Astrocyte (in vitro differentiated cells and primary cell): ENCODE results near the gene NTM. TPM values are rescaled to one million over a fixed set of nuclear protein-coding genes. Genes with fewer than 3 reads are reported as not detected.

ENCODE experiments used
- DNase-seq: peaks from one replicate; pipeline ENCODE4 v3.0.0-alpha.2; 2010; ENCODE audit warnings: low read depth
- FAIRE-seq: peaks from 2 replicates; lab custom pipeline; 2011; peaks lifted over from hg19 to GRCh38; lab: Jason Lieb, UNC
- H2AFZ ChIP-seq: 2 replicates; pipeline ENCODE4 v1.6.0; 2012; ENCODE audit warnings: low read depth, low read length, inconsistent platforms
- H3K27ac ChIP-seq: 2 replicates; pipeline ENCODE4 v1.5.1; 2011; ENCODE audit warnings: low read depth, low read length, inconsistent platforms
- H3K27me3 ChIP-seq: 2 replicates; pipeline ENCODE4 v1.6.0; 2011; ENCODE audit warnings: low read length, inconsistent platforms; ENCODE audit not compliant: insufficient read depth
- H3K36me3 ChIP-seq: 2 replicates; pipeline ENCODE4 v1.5.1; 2011; ENCODE audit warnings: low read length, inconsistent platforms; ENCODE audit not compliant: insufficient read depth
- H3K4me1 ChIP-seq: 2 replicates; pipeline ENCODE4 v1.5.1; 2011; ENCODE audit warnings: low read length, inconsistent platforms; ENCODE audit not compliant: insufficient read depth
- H3K4me2 ChIP-seq: 2 replicates; pipeline ENCODE4 v1.6.0; 2012; ENCODE audit warnings: low read length, inconsistent platforms
- H3K4me3 ChIP-seq: 2 replicates; pipeline ENCODE4 v1.5.1; 2011; ENCODE audit warnings: low read depth, mild to moderate bottlenecking, low read length, inconsistent platforms; ENCODE audit not compliant: insufficient read depth
- H3K79me2 ChIP-seq: 2 replicates; pipeline ENCODE4 v1.6.0; 2012; ENCODE audit warnings: mild to moderate bottlenecking, low read length, inconsistent platforms; ENCODE audit not compliant: insufficient read depth
- H3K9ac ChIP-seq: 2 replicates; pipeline ENCODE4 v1.6.0; 2012; ENCODE audit warnings: mild to moderate bottlenecking, low read length, inconsistent platforms
- H3K9me3 ChIP-seq: 2 replicates; pipeline ENCODE4 v1.5.1; 2012; ENCODE audit warnings: low read depth, mild to moderate bottlenecking, low read length, inconsistent platforms; ENCODE audit not compliant: insufficient read depth
- H4K20me1 ChIP-seq: 2 replicates; pipeline ENCODE4 v1.6.0; 2012; ENCODE audit warnings: low read length, inconsistent platforms; ENCODE audit not compliant: insufficient read depth
- H3K27ac Mint-ChIP-seq: one replicate; pipeline ENCODE4 v1.8.0; 2021; ENCODE audit warnings: mild to moderate bottlenecking, mixed read lengths; ENCODE audit not compliant: unreplicated experiment
- H3K27me3 Mint-ChIP-seq: one replicate; pipeline ENCODE4 v1.8.0; 2021; ENCODE audit warnings: low read depth, mixed read lengths; ENCODE audit not compliant: unreplicated experiment
- H3K36me3 Mint-ChIP-seq: one replicate; pipeline ENCODE4 v1.8.0; 2021; ENCODE audit warnings: low read depth, mixed read lengths; ENCODE audit not compliant: unreplicated experiment
- H3K4me1 Mint-ChIP-seq: one replicate; pipeline ENCODE4 v1.8.0; 2021; ENCODE audit warnings: low read depth, mixed read lengths; ENCODE audit not compliant: unreplicated experiment
- H3K4me3 Mint-ChIP-seq: one replicate; pipeline ENCODE4 v1.8.0; 2021; ENCODE audit warnings: mild to moderate bottlenecking, moderate library complexity, mixed read lengths; ENCODE audit not compliant: unreplicated experiment
- H3K9me3 Mint-ChIP-seq: one replicate; pipeline ENCODE4 v1.8.0; 2021; ENCODE audit warnings: mild to moderate bottlenecking, mixed read lengths; ENCODE audit not compliant: unreplicated experiment
- EZH2 ChIP-seq: IDR thresholded peaks from 2 replicates; pipeline ENCODE4 v1.6.1; 2012; ENCODE audit warnings: mild to moderate bottlenecking, low read length, inconsistent platforms; ENCODE audit not compliant: insufficient read depth
- total RNA-seq: library from RNA; stranded (reverse); gene quantifications from 2 replicates; pipeline ENCODE4 v1.2.1, GENCODE V29; 2021
- TF ChIP-seq, protein P1 (sequence below): IDR thresholded peaks from 2 replicates; pipeline ENCODE4 v1.5.1; 2011; ENCODE audit warnings: low read depth, mild to moderate bottlenecking, inconsistent platforms, low read length, moderate library complexity; ENCODE audit not compliant: insufficient read depth

Gene NTM
- total RNA-seq, 1 donor from 2014 or later = 98.2 TPM

DNA sequence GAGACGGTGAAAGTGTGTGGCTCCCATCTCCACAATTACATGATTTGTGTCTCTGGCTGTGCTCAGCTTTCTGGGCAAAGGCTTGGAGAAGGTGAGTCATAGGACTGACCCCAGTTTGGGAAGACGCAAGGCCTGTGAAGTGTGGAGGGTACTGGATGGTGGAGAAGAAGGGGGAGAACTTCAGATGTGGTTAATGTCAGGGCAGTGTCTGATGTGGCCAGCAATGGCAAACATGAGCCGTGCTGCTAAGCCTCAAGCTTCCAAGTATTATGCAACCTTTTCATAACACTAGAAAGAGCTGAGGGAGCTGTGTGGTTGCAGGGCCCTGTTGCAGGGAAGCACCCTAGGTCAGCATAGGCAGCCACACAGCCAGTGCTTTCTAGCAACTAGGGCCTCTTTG lies 110.9 kb downstream of the NTM start:
- H3K4me3 ChIP-seq = no peak overlapping the region
- Mint-ChIP-seq H3K27me3 (peaks cover 53% of the 10 kb centered on the region), H3K36me3 (no peaks in the 10 kb centered on the region), H3K9me3 (peaks cover 5% of the 10 kb centered on the region), H3K27ac (peak overlapping the region; percentile 24), H3K4me3 (no peak overlapping the region), H3K4me1 (peaks cover 13% of the 10 kb centered on the region)
- no peak overlapping the region for H3K27ac ChIP-seq
- no peaks in the 10 kb centered on the region for H3K4me1 ChIP-seq
- no peaks in the 10 kb centered on the region for H3K9me3 ChIP-seq
- TF ChIP-seq EZH2 = no peak
- TF ChIP-seq, protein P1, sequence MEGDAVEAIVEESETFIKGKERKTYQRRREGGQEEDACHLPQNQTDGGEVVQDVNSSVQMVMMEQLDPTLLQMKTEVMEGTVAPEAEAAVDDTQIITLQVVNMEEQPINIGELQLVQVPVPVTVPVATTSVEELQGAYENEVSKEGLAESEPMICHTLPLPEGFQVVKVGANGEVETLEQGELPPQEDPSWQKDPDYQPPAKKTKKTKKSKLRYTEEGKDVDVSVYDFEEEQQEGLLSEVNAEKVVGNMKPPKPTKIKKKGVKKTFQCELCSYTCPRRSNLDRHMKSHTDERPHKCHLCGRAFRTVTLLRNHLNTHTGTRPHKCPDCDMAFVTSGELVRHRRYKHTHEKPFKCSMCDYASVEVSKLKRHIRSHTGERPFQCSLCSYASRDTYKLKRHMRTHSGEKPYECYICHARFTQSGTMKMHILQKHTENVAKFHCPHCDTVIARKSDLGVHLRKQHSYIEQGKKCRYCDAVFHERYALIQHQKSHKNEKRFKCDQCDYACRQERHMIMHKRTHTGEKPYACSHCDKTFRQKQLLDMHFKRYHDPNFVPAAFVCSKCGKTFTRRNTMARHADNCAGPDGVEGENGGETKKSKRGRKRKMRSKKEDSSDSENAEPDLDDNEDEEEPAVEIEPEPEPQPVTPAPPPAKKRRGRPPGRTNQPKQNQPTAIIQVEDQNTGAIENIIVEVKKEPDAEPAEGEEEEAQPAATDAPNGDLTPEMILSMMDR = no peak
- FAIRE-seq = no peak
- H3K4me2 ChIP-seq = no peak overlapping the region
- no peak overlapping the region for H2AFZ ChIP-seq
- no peak for DNase-seq
- no peaks in the 10 kb centered on the region for H3K36me3 ChIP-seq
- H3K27me3 ChIP-seq = peaks cover 17% of the 10 kb centered on the region
- H3K79me2 ChIP-seq = no peaks in the 10 kb centered on the region
- no peak overlapping the region for H3K9ac ChIP-seq
- no peaks in the 10 kb centered on the region for H4K20me1 ChIP-seq

DNA sequence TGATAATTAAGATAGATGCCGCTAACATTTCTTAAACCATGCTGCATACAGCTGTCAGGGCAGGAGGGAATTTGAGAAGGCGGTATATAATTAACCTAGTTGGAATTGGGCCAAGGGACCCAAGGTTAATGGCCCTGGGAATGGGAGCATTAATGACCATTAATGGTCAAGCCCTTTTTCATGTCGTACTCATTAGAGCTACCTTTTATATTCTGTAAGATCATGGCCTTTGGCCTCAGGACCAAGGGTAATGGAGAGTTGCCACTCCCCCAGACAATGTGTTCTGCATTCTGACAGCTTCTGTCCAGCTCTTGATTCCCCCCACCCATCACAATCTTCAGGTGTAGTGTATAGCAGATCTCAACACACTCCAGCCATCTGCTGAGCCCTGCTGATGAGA lies 111.6 kb downstream of the NTM start:
- H3K27ac ChIP-seq = no peak overlapping the region
- no peaks in the 10 kb centered on the region for H4K20me1 ChIP-seq
- no peaks in the 10 kb centered on the region for H3K9me3 ChIP-seq
- no peaks in the 10 kb centered on the region for H3K4me1 ChIP-seq
- no peak for TF ChIP-seq EZH2
- TF ChIP-seq, protein P1 = no peak
- H3K79me2 ChIP-seq = no peaks in the 10 kb centered on the region
- no peaks in the 10 kb centered on the region for H3K36me3 ChIP-seq
- peaks cover 20% of the 10 kb centered on the region for H3K27me3 ChIP-seq
- no peak overlapping the region for H3K9ac ChIP-seq
- no peak for FAIRE-seq
- no peak for DNase-seq
- H3K4me3 ChIP-seq = no peak overlapping the region
- no peak overlapping the region for H3K27ac Mint-ChIP-seq
- H3K27me3 Mint-ChIP-seq = peaks cover 49% of the 10 kb centered on the region
- no peak overlapping the region for H2AFZ ChIP-seq
- H3K4me3 Mint-ChIP-seq = no peak overlapping the region
- peaks cover 17% of the 10 kb centered on the region for H3K4me1 Mint-ChIP-seq
- H3K9me3 Mint-ChIP-seq = peaks cover 5% of the 10 kb centered on the region
- H3K4me2 ChIP-seq = no peak overlapping the region
- H3K36me3 Mint-ChIP-seq = no peaks in the 10 kb centered on the region

DNA sequence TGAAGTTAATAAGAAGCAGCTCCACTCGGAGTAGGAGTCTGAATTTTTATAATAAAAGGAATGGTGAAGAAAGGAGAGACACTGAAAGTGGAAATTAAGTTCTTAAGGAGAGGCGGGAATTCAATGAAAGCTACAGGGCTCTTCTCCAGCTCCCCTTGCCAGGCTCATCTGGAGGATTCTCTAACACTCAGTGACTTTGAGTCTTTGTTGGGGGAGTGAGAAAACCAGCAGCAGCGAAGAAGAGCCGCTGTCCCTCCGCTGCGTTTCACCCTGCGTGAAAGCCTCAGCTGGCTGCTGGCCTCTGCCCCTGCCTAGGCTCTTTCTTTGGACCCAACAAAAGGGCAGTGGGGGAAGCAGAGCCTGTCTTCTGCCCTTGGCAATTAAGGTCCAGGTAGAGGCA lies 113.0 kb downstream of the NTM start:
- H3K27me3 Mint-ChIP-seq = peaks cover 41% of the 10 kb centered on the region
- Histone ChIP-seq H3K9ac (no peak overlapping the region), H3K36me3 (no peaks in the 10 kb centered on the region), H3K4me1 (no peaks in the 10 kb centered on the region), H3K27ac (no peak overlapping the region), H3K27me3 (peaks cover 19% of the 10 kb centered on the region), H2AFZ (no peak overlapping the region), H4K20me1 (no peaks in the 10 kb centered on the region), H3K79me2 (no peaks in the 10 kb centered on the region), H3K4me2 (no peak overlapping the region), H3K4me3 (no peak overlapping the region), H3K9me3 (no peaks in the 10 kb centered on the region)
- TF ChIP-seq EZH2 = no peak
- TF ChIP-seq, protein P1 = no peak
- FAIRE-seq = no peak
- no peaks in the 10 kb centered on the region for H3K36me3 Mint-ChIP-seq
- no peak overlapping the region for H3K27ac Mint-ChIP-seq
- no peak overlapping the region for H3K4me3 Mint-ChIP-seq
- H3K9me3 Mint-ChIP-seq = peaks cover 5% of the 10 kb centered on the region
- peaks cover 17% of the 10 kb centered on the region for H3K4me1 Mint-ChIP-seq
- DNase-seq = no peak
